ENCODE data around the gene PTGES2. TPM values are rescaled to one million over a fixed set of nuclear protein-coding genes. Genes with fewer than 3 reads are reported as not detected.

PTGES2 gene
- total RNA-seq, 2 experiments from 2014 or later, result 68.1 to 76.3 TPM

GRCh38 chr9:128149951-128150593, 22.5 kb upstream of the PTGES2 start:
- no peak for DNase-seq (ENCODE audit: low spot score)
- H3K79me2 ChIP-seq (ENCODE audit: insufficient read depth, low read depth, low read length), result no peaks in the 10 kb centered on the region
- POLR2A ChIA-PET, result no interaction called here
- intact Hi-C loops (cut with micrococcal nuclease; ENCODE audit: unreplicated experiment), result no loop called here
- no peaks in the 10 kb centered on the region for H3K36me3 ChIP-seq (ENCODE audit: insufficient read depth, low read length)
- no peak overlapping the region for H2AFZ ChIP-seq (ENCODE audit: low read length)
- no TSS peak for BruUV-seq (replicated peaks)
- H3K4me3 ChIP-seq (ENCODE audit: low read depth, low read length, poor library complexity, severe bottlenecking), result no peak overlapping the region
- no peaks in the 10 kb centered on the region for H3K9me3 ChIP-seq (ENCODE audit: low read length)
- H3K4me1 ChIP-seq (ENCODE audit: insufficient read depth, low read length, poor library complexity, severe bottlenecking), result no peaks in the 10 kb centered on the region
- no peak overlapping the region for H3K4me2 ChIP-seq (ENCODE audit: low read length)
- no peaks in the 10 kb centered on the region for H4K20me1 ChIP-seq (ENCODE audit: insufficient read depth, low read length)
- TF ChIP-seq CTCF (conservative IDR thresholded peaks at IDR 0.05; ENCODE audit: low read length) (no peak), EZH2phosphoT487 (IDR thresholded peaks at IDR 0.05; ENCODE audit: borderline replicate concordance, low read depth, low read length) (no peak)
- CTCF ChIA-PET (ENCODE audit: unreplicated experiment), result no interaction called here
- H3K9me2 ChIP-seq (ENCODE audit: insufficient read depth, low read length), result no peaks in the 10 kb centered on the region
- no peak overlapping the region for H3K27ac ChIP-seq (ENCODE audit: low read depth, low read length, poor library complexity, severe bottlenecking)

DNA sequence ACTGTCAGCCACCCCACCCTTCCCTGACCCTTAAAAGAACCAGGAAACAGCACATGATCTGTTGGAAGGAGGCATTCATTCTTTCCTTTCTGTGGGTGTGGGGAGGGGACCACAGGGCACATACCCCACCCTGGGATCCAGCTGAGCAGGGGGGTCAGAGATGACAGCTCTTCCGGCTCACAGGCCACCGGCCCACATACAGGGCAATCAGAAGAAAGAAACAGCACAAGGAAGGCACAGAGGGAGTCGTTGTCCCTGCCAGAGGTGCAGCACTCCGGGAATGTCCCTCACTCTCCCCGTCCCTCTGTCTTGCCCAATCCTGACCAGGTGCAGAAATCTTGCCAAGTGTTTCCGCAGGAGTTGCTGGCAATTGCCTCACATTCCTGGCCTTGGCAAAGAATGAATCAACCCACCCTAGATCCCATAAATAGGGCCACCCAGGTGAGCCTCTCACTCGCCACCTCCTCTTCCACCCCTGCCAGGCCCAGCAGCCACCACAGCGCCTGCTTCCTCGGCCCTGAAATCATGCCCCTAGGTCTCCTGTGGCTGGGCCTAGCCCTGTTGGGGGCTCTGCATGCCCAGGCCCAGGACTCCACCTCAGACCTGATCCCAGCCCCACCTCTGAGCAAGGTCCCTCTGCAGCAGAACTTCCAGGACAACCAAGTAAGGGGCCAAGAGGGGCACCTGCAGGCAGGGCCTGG, 21.6 kb upstream of the PTGES2 start, which contains the start of gene LCN2:
Gene LCN2, plus strand, starts transcription at position 453 of the 701 bp plus-strand sequence. Its CDS starts 73 bp downstream, at position 526.
- no peak for DNase-seq (ENCODE audit: low spot score)
- no peaks in the 10 kb centered on the region for H3K9me3 ChIP-seq (ENCODE audit: low read length)
- no peak within 1 kb of the TSS for H3K27ac ChIP-seq (ENCODE audit: low read depth, low read length, poor library complexity, severe bottlenecking)
- no peak within 1 kb of the TSS for H2AFZ ChIP-seq (ENCODE audit: low read length)
- H3K4me2 ChIP-seq (ENCODE audit: low read length), result no peak within 1 kb of the TSS
- no peaks in the 10 kb centered on the region for H3K9me2 ChIP-seq (ENCODE audit: insufficient read depth, low read length)
- no peaks in the 10 kb centered on the region for H3K36me3 ChIP-seq (ENCODE audit: insufficient read depth, low read length)
- H4K20me1 ChIP-seq (ENCODE audit: insufficient read depth, low read length), result no peaks in the 10 kb centered on the region
- no TSS peak for BruUV-seq (replicated peaks)
- no peak within 1 kb of the TSS for H3K4me3 ChIP-seq (ENCODE audit: low read depth, low read length, poor library complexity, severe bottlenecking)
- no peaks in the 10 kb centered on the region for H3K79me2 ChIP-seq (ENCODE audit: insufficient read depth, low read depth, low read length)
- TF ChIP-seq CTCF (conservative IDR thresholded peaks at IDR 0.05; ENCODE audit: low read length), result no peak
- TF ChIP-seq EZH2phosphoT487 (IDR thresholded peaks at IDR 0.05; ENCODE audit: borderline replicate concordance, low read depth, low read length), result no peak
- POLR2A ChIA-PET, result no interaction called here
- no peaks in the 10 kb centered on the region for H3K4me1 ChIP-seq (ENCODE audit: insufficient read depth, low read length, poor library complexity, severe bottlenecking)
- intact Hi-C loops (cut with micrococcal nuclease; ENCODE audit: unreplicated experiment), result no loop called here
- CTCF ChIA-PET (ENCODE audit: unreplicated experiment), result no interaction called here

DNA sequence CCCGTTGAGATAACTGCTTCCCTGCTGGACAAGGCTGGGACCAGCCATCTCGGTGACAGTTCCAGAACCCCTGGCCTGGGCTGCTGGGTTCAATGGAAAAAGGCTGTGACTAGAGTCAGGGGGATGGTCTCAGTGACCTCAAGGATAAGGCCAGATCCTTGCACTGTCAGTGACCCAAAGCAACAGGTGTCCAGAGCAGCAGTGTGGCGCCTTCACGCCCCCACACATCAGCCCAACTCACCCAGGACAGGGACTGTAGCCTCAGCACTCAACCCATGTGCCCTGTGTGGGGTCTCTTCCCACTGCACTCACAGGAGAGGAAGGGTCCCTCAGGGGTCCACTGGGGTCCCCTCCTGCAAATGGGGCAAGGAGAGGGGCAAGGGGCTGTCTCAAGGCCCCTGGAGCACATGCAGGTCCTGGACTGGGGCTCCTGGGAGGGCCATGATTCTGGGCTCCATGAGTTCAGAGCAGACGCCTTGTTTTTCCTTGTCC, 21.0 kb upstream of the PTGES2 start:
- H4K20me1 ChIP-seq (ENCODE audit: insufficient read depth, low read length), result no peaks in the 10 kb centered on the region
- ChIA-PET POLR2A (no interaction called here), CTCF (ENCODE audit: unreplicated experiment) (no interaction called here)
- H3K9me3 ChIP-seq (ENCODE audit: low read length), result no peaks in the 10 kb centered on the region
- no peak overlapping the region for H3K4me2 ChIP-seq (ENCODE audit: low read length)
- H3K36me3 ChIP-seq (ENCODE audit: insufficient read depth, low read length), result no peaks in the 10 kb centered on the region
- no peak for DNase-seq (ENCODE audit: low spot score)
- H3K79me2 ChIP-seq (ENCODE audit: insufficient read depth, low read depth, low read length), result no peaks in the 10 kb centered on the region
- no TSS peak for BruUV-seq (replicated peaks)
- no peak overlapping the region for H2AFZ ChIP-seq (ENCODE audit: low read length)
- no peak for TF ChIP-seq CTCF (conservative IDR thresholded peaks at IDR 0.05; ENCODE audit: low read length)
- no peak for TF ChIP-seq EZH2phosphoT487 (IDR thresholded peaks at IDR 0.05; ENCODE audit: borderline replicate concordance, low read depth, low read length)
- intact Hi-C loops (cut with micrococcal nuclease; ENCODE audit: unreplicated experiment), result no loop called here
- H3K27ac ChIP-seq (ENCODE audit: low read depth, low read length, poor library complexity, severe bottlenecking), result no peak overlapping the region
- H3K9me2 ChIP-seq (ENCODE audit: insufficient read depth, low read length), result no peaks in the 10 kb centered on the region
- H3K4me3 ChIP-seq (ENCODE audit: low read depth, low read length, poor library complexity, severe bottlenecking), result no peak overlapping the region
- H3K4me1 ChIP-seq (ENCODE audit: insufficient read depth, low read length, poor library complexity, severe bottlenecking), result no peaks in the 10 kb centered on the region
